GM12878 (cell line): ENCODE measurements around the gene CCIN. TPM values are rescaled to one million over a fixed set of nuclear protein-coding genes. Genes with fewer than 3 reads are reported as not detected.

ENCODE experiments used
- ATAC-seq: fragments of 200-7000 bp; cut with Tn5 transposase; 3 replicates; pipeline ENCODE4 v1.9.1; 2020; ENCODE audit warnings: mild to moderate bottlenecking, moderate library complexity
- BruUV-seq: library from RNA; stranded (reverse); fragments of 400-500 nt; replicated peaks from 2 replicates; lab custom pipeline; 2021; lab: Mats Ljungman, UMichigan
- CTCF ChIA-PET: fragments of 300-600 bp; sonication (Branson Sonifier 250); formaldehyde crosslinking; extraction: SDS; loops from one replicate; lab custom pipeline; 2021; ENCODE audit warnings: inconsistent platforms; lab: Yijun Ruan, JAX
- POLR2A ChIA-PET: fragments of 350-600 bp; formaldehyde crosslinking; extraction: SDS; loops from one replicate; lab custom pipeline; 2021; ENCODE audit warnings: inconsistent platforms; lab: Charles Lee
- RAD21 ChIA-PET: fragments of 300-600 bp; sonication (Branson Sonifier 250); formaldehyde crosslinking; loops from one replicate; lab custom pipeline; 2023; ENCODE audit warnings: antibody characterized with exemption; ENCODE audit not compliant: unreplicated experiment; lab: Charles Lee
- SMC1A ChIA-PET: fragments of 300-600 bp; sonication (Branson Sonifier 250); formaldehyde crosslinking; loops from one replicate; lab custom pipeline; 2023; ENCODE audit not compliant: unreplicated experiment, uncharacterized antibody; lab: Charles Lee
- DNase-seq: peaks from one replicate; pipeline ENCODE4 v3.0.0-alpha.2; 2011; ENCODE audit warnings: low read depth, low spot score
- FAIRE-seq: peaks from 3 replicates; lab custom pipeline; 2011; peaks lifted over from hg19 to GRCh38; lab: Jason Lieb, UNC
- H2AFZ ChIP-seq: 2 replicates; pipeline ENCODE4 v1.6.0; 2011; ENCODE audit warnings: low read depth, low read length, control low read depth; ENCODE audit not compliant: control insufficient read depth
- H3K27ac ChIP-seq: 2 replicates; pipeline ENCODE4 v1.5.1; 2011; ENCODE audit warnings: control low read depth; ENCODE audit not compliant: control insufficient read depth, insufficient read depth
- H3K27me3 ChIP-seq, 2 experiments: replicated peaks in 1 of 2; 2 replicates each; pipeline versions ENCODE4 v1.6.0 to v1.6.1; 2011; ENCODE audit warnings: low read length in 1 of 2; ENCODE audit not compliant: control insufficient read depth in 2 of 2, insufficient read depth in 2 of 2
- H3K36me3 ChIP-seq, 2 experiments: 2 replicates each; pipeline ENCODE4 v1.5.1; 2011; ENCODE audit warnings: low read length in 1 of 2; ENCODE audit not compliant: control insufficient read depth in 2 of 2, insufficient read depth in 2 of 2
- H3K4me1 ChIP-seq: 2 replicates; pipeline ENCODE4 v1.6.1; 2011; ENCODE audit warnings: mild to moderate bottlenecking, low read length, moderate library complexity, mixed read lengths; ENCODE audit not compliant: control insufficient read depth, insufficient read depth
- H3K4me2 ChIP-seq: 2 replicates; pipeline ENCODE4 v1.6.0; 2011; ENCODE audit warnings: control low read depth; ENCODE audit not compliant: control insufficient read depth, insufficient read depth
- H3K4me3 ChIP-seq: fragments of 200-600 bp; sonication (generic); 2 replicates; pipeline ENCODE4 v1.5.1; 2016
- H3K79me2 ChIP-seq: 2 replicates; pipeline ENCODE4 v1.6.0; 2011; ENCODE audit warnings: low read length; ENCODE audit not compliant: control insufficient read depth, insufficient read depth
- H3K9ac ChIP-seq: 2 replicates; pipeline ENCODE4 v1.8.0; 2011; ENCODE audit warnings: low read length, control low read depth, mixed read lengths; ENCODE audit not compliant: control insufficient read depth, insufficient read depth
- H3K9me3 ChIP-seq: replicated peaks from 3 replicates; pipeline ENCODE4 v1.5.1; 2011; ENCODE audit warnings: mild to moderate bottlenecking, low read length; ENCODE audit not compliant: control insufficient read depth, insufficient read depth
- H4K20me1 ChIP-seq: 2 replicates; pipeline ENCODE4 v1.6.0; 2011; ENCODE audit not compliant: control insufficient read depth, insufficient read depth
- BMI1 ChIP-seq: fragments of 450-650 bp; IDR thresholded peaks from 2 replicates; pipeline ENCODE4 v1.6.1; 2016; ENCODE audit warnings: mild to moderate bottlenecking, moderate library complexity, borderline replicate concordance
- EGR1 ChIP-seq, 2 experiments: IDR thresholded peaks; 1 replicate in 1 of 2; 2 replicates in 1 of 2; pipeline ENCODE4 v1.6.1; 2011 to 2012; ENCODE audit warnings: low read depth in 2 of 2, low read length in 2 of 2, borderline replicate concordance in 1 of 2, mild to moderate bottlenecking in 1 of 2, moderate library complexity in 1 of 2
- HCFC1 ChIP-seq: fragments of 150-350 bp; IDR thresholded peaks from 2 replicates; pipeline ENCODE4 v1.6.1; 2014; ENCODE audit warnings: low read length
- HDAC2 ChIP-seq: fragments of 200-600 bp; sonication (generic); IDR thresholded peaks from 2 replicates; pipeline ENCODE4 v1.6.1; 2017
- HDGF ChIP-seq: fragments of 450-650 bp; IDR thresholded peaks from 2 replicates; pipeline ENCODE4 v1.6.1; 2016; ENCODE audit warnings: antibody characterized with exemption
- RB1 ChIP-seq: fragments of 450-650 bp; formaldehyde crosslinking; IDR thresholded peaks from 2 replicates; pipeline ENCODE4 v1.6.1; 2017; ENCODE audit warnings: mild to moderate bottlenecking, borderline replicate concordance
- SMAD1 ChIP-seq: fragments of 450-650 bp; IDR thresholded peaks from 2 replicates; pipeline ENCODE4 v1.6.1; 2018; ENCODE audit warnings: mild to moderate bottlenecking, low read depth; ENCODE audit not compliant: partially characterized antibody
- SMARCA5 ChIP-seq: fragments of 450-650 bp; IDR thresholded peaks from 2 replicates; pipeline ENCODE4 v1.6.1; 2017; ENCODE audit warnings: mild to moderate bottlenecking
- STAT3 ChIP-seq: IDR thresholded peaks from 2 replicates; pipeline ENCODE4 v1.6.1; 2011; ENCODE audit warnings: low read depth, low read length, improper control_type of control experiment
- YY1 ChIP-seq: IDR thresholded peaks from 2 replicates; pipeline ENCODE4 v1.6.1; 2011; ENCODE audit warnings: low read depth, mild to moderate bottlenecking, low read length
- ZNF622 ChIP-seq: fragments of 450-650 bp; IDR thresholded peaks from 2 replicates; pipeline ENCODE4 v1.6.1; 2017; ENCODE audit warnings: mild to moderate bottlenecking, inconsistent platforms
- WGBS: methylation state at CpG from one replicate; pipeline ENCODE4 v1.1.6; 2016; ENCODE audit warnings: low lambda C conversion rate; ENCODE audit not compliant: insufficient replicate concordance, insufficient coverage; ENCODE audit errors: missing lambda C conversion rate; 5-methylcytosine and 5-hydroxymethylcytosine counted together
- in situ Hi-C: fragments of 300-500 bp; cut with MboI; formaldehyde crosslinking; loops from 9 replicates; pipeline ENCODE4 v1.14.3; 2018; ENCODE audit warnings: mixed read lengths
- intact Hi-C: fragments of 100-400 bp; cut with micrococcal nuclease; formaldehyde crosslinking; loops from one replicate; pipeline ENCODE4 v1.14.2; 2022; ENCODE audit not compliant: unreplicated experiment
- polyA plus RNA-seq, 11 experiments: library from polyadenylated mRNA; depleted of rRNA in 4 of 11; unstranded in 6 of 11; stranded (reverse) in 5 of 11; fragments of >200 nt; fragmentation: Nextera tagmentation in 4 of 11; fragmentation: Illumina TruSeq in 1 of 11; extraction: Ambion mirVana in 4 of 11; extraction: Trizol in 1 of 11; gene quantifications; 1 replicate in 1 of 11; 2 replicates in 10 of 11; pipeline versions ENCODE4 v1.2.1 to v1.2.3, GENCODE V29; 2011 to 2016; ENCODE audit warnings: inconsistent platforms in 2 of 11, missing spikeins in 2 of 11, low read depth in 1 of 11
- total RNA-seq, 4 experiments: library from RNA; depleted of rRNA in 3 of 4; stranded (reverse); fragments of >200 nt in 3 of 4; fragmentation: Illumina TruSeq in 1 of 4; extraction: Trizol in 1 of 4; gene quantifications; 2 replicates each; pipeline versions ENCODE4 v1.2.1 to v1.2.3, GENCODE V29; 2013 to 2021
- TF ChIP-seq, protein P1 (sequence below): IDR thresholded peaks from 2 replicates; pipeline ENCODE4 v1.6.1; 2012; ENCODE audit warnings: improper control_type of control experiment, low read depth, low read length; ENCODE audit not compliant: insufficient replicate concordance
- TF ChIP-seq, protein P2 (sequence below): IDR thresholded peaks from 2 replicates; pipeline ENCODE4 v1.6.1; 2012; ENCODE audit warnings: low read depth, low read length, improper control_type of control experiment
- TF ChIP-seq, protein P3 (sequence below): IDR thresholded peaks from 2 replicates; pipeline ENCODE4 v1.6.1; 2012; ENCODE audit warnings: low read depth, low read length, improper control_type of control experiment
- TF ChIP-seq, protein P4 (sequence below): fragments of 450-650 bp; IDR thresholded peaks from 2 replicates; pipeline ENCODE4 v1.6.1; 2014; ENCODE audit warnings: mild to moderate bottlenecking
- TF ChIP-seq, protein P5 (sequence below): fragments of 450-650 bp; IDR thresholded peaks from 2 replicates; pipeline ENCODE4 v1.6.1; 2018; ENCODE audit warnings: borderline replicate concordance, mild to moderate bottlenecking; ENCODE audit not compliant: partially characterized antibody

Gene CCIN
- total and polyA plus RNA-seq, 10 of the 15 experiments (the other 5 are each of a cell fraction or from before 2014, with no cell fraction given): not detected

DNA sequence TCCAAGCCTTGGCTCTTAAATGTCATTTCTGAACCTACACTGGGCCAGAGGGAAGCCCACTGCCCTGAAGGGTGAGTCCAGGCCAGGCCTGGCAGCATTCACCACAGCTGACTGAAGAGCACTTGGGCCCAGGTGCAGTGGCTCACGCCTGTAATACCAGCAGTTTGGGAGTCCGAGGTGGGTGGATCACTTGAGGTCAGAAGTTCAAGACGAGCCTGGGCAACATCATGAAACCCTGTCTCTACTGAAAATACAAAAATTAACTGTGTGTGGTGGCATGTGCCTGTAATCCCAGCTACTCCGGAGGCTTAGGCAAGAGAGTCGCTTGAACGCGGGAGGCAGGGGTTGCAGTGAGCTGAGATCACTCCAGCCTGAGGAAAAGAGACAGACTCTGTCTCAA lies 5.1 kb downstream of the CCIN start:
- ChIA-PET CTCF (interaction anchor here (0.6 to 4.3 kb wide), 2 partner anchors 66 to 72 kb away, joined by 3 to 19 read pairs; no protein-coding TSS in a partner anchor), POLR2A (no interaction called here), RAD21 (no interaction called here), SMC1A (no interaction called here)
- 58% methylated on average over 7 of the region's 7 CpGs for WGBS
- H3K9ac ChIP-seq: no peak overlapping the region
- H3K4me1 ChIP-seq: no peaks in the 10 kb centered on the region
- H3K4me2 ChIP-seq: no peak overlapping the region
- no peaks in the 10 kb centered on the region for H3K79me2 ChIP-seq
- FAIRE-seq (no peak), DNase-seq (no peak), ATAC-seq (no peak)
- intact Hi-C loops: no loop called here
- no peaks in the 10 kb centered on the region for H4K20me1 ChIP-seq
- no peak overlapping the region for H3K4me3 ChIP-seq
- H3K36me3 ChIP-seq: no peaks in the 10 kb centered on the region
- in situ Hi-C loops: no loop called here
- H3K27ac ChIP-seq: no peak overlapping the region
- no TSS peak for BruUV-seq
- no peaks in the 10 kb centered on the region; a peak in 2 of 4 replicates for H3K27me3 ChIP-seq
- no peaks in the 10 kb centered on the region for H3K9me3 ChIP-seq
- TF ChIP-seq EGR1 (IDR thresholded peaks at IDR 0.05; ENCODE audit: borderline replicate concordance in 1 of 2, low read depth in 2 of 2, low read length in 2 of 2): no peak
- TF ChIP-seq HDGF: no peak
- TF ChIP-seq, protein P1, sequence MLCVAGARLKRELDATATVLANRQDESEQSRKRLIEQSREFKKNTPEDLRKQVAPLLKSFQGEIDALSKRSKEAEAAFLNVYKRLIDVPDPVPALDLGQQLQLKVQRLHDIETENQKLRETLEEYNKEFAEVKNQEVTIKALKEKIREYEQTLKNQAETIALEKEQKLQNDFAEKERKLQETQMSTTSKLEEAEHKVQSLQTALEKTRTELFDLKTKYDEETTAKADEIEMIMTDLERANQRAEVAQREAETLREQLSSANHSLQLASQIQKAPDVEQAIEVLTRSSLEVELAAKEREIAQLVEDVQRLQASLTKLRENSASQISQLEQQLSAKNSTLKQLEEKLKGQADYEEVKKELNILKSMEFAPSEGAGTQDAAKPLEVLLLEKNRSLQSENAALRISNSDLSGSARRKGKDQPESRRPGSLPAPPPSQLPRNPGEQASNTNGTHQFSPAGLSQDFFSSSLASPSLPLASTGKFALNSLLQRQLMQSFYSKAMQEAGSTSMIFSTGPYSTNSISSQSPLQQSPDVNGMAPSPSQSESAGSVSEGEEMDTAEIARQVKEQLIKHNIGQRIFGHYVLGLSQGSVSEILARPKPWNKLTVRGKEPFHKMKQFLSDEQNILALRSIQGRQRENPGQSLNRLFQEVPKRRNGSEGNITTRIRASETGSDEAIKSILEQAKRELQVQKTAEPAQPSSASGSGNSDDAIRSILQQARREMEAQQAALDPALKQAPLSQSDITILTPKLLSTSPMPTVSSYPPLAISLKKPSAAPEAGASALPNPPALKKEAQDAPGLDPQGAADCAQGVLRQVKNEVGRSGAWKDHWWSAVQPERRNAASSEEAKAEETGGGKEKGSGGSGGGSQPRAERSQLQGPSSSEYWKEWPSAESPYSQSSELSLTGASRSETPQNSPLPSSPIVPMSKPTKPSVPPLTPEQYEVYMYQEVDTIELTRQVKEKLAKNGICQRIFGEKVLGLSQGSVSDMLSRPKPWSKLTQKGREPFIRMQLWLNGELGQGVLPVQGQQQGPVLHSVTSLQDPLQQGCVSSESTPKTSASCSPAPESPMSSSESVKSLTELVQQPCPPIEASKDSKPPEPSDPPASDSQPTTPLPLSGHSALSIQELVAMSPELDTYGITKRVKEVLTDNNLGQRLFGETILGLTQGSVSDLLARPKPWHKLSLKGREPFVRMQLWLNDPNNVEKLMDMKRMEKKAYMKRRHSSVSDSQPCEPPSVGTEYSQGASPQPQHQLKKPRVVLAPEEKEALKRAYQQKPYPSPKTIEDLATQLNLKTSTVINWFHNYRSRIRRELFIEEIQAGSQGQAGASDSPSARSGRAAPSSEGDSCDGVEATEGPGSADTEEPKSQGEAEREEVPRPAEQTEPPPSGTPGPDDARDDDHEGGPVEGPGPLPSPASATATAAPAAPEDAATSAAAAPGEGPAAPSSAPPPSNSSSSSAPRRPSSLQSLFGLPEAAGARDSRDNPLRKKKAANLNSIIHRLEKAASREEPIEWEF: no peak
- TF ChIP-seq ZNF622: no peak
- TF ChIP-seq SMARCA5: no peak
- TF ChIP-seq HCFC1: no peak
- TF ChIP-seq, protein P2, sequence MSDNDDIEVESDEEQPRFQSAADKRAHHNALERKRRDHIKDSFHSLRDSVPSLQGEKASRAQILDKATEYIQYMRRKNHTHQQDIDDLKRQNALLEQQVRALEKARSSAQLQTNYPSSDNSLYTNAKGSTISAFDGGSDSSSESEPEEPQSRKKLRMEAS: no peak
- no peak for TF ChIP-seq BMI1
- TF ChIP-seq, protein P3, sequence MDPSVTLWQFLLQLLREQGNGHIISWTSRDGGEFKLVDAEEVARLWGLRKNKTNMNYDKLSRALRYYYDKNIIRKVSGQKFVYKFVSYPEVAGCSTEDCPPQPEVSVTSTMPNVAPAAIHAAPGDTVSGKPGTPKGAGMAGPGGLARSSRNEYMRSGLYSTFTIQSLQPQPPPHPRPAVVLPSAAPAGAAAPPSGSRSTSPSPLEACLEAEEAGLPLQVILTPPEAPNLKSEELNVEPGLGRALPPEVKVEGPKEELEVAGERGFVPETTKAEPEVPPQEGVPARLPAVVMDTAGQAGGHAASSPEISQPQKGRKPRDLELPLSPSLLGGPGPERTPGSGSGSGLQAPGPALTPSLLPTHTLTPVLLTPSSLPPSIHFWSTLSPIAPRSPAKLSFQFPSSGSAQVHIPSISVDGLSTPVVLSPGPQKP: no peak
- no peak for TF ChIP-seq RB1
- TF ChIP-seq, protein P4, sequence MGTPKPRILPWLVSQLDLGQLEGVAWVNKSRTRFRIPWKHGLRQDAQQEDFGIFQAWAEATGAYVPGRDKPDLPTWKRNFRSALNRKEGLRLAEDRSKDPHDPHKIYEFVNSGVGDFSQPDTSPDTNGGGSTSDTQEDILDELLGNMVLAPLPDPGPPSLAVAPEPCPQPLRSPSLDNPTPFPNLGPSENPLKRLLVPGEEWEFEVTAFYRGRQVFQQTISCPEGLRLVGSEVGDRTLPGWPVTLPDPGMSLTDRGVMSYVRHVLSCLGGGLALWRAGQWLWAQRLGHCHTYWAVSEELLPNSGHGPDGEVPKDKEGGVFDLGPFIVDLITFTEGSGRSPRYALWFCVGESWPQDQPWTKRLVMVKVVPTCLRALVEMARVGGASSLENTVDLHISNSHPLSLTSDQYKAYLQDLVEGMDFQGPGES: no peak
- TF ChIP-seq, protein P5, sequence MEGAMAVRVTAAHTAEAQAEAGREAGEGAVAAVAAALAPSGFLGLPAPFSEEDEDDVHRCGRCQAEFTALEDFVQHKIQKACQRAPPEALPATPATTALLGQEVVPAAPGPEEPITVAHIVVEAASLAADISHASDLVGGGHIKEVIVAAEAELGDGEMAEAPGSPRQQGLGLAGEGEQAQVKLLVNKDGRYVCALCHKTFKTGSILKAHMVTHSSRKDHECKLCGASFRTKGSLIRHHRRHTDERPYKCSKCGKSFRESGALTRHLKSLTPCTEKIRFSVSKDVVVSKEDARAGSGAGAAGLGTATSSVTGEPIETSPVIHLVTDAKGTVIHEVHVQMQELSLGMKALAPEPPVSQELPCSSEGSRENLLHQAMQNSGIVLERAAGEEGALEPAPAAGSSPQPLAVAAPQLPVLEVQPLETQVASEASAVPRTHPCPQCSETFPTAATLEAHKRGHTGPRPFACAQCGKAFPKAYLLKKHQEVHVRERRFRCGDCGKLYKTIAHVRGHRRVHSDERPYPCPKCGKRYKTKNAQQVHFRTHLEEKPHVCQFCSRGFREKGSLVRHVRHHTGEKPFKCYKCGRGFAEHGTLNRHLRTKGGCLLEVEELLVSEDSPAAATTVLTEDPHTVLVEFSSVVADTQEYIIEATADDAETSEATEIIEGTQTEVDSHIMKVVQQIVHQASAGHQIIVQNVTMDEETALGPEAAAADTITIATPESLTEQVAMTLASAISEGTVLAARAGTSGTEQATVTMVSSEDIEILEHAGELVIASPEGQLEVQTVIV: no peak
- no peak for TF ChIP-seq HDAC2
- TF ChIP-seq STAT3: no peak
- TF ChIP-seq SMAD1: no peak
- no peak for TF ChIP-seq YY1
- no peak overlapping the region for H2AFZ ChIP-seq
